ENCODE data around the gene MBNL1.

DNA sequence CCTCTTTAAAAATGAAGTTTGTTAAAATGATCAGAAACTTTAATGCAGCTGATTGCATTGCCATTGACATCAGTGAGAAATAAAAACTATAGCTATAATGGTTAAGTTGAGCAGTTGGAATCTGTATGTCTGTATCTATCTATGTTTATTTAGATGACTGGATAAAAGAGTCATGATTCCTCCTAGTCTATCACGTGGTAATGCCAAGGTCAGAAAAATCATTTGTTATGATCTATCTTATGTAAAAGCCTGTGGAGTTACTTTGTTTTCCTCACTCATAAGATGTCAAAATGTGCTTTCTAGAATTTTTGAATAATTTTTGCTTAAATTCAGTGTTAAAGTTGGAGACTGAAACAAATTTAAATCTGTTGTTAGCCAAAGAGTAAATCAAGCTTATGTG is 63.3 kb downstream of the MBNL1 start:
- TF ChIP-seq EZH2 (IDR thresholded peaks at IDR 0.05) (no peak), POLR2AphosphoS5 (IDR thresholded peaks at IDR 0.05; ENCODE audit: borderline replicate concordance, low read depth, low read length) (no peak)
